GM21423 (cell line): ENCODE measurements around the gene RNF121.
A peak's percentile ranks its signal among the peaks of the same experiment; 100 is the strongest.
"Not testable (repeated sequence)": the region's sequence is repeated elsewhere in the genome, so short reads cannot be mapped to it uniquely, and the experiment has no call there.

Experiments used
- ATAC-seq: cut with Tn5 transposase; IDR thresholded peaks from one replicate; pipeline ENCODE4 v1.9.1; 2021; ENCODE audit warnings: mild to moderate bottlenecking, moderate library complexity; ENCODE audit not compliant: unreplicated experiment

RNF121 gene

GRCh38 chr11:71928737-71929443 lies at the start of gene RNF121:
TSS of gene RNF121 (plus strand) at chr11:71929046. CDS start at chr11:71929062, 16 bp downstream.
- peak; percentile 87 for ATAC-seq

- ATAC-seq, result not testable (repeated sequence)
These were observed 43.0 kb upstream of the RNF121 start for GRCh38 chr11:71885806-71886205.

- ATAC-seq, result not testable (repeated sequence)
These were observed 40.4 kb upstream of the RNF121 start for GRCh38 chr11:71888335-71889010.

- ATAC-seq, result not testable (repeated sequence)
These were observed 39.5 kb upstream of the RNF121 start for GRCh38 chr11:71889181-71889872.

GRCh38 chr11:71895961-71896360 lies 32.9 kb upstream of the RNF121 start:
- no peak for ATAC-seq

- ATAC-seq, result not testable (repeated sequence)
These were observed 27.7 kb upstream of the RNF121 start for GRCh38 chr11:71901137-71901536.

- no peak for ATAC-seq
These were observed 20.6 kb upstream of the RNF121 start for GRCh38 chr11:71908218-71908617.

- ATAC-seq, result not testable (repeated sequence)
These were observed 18.1 kb upstream of the RNF121 start for GRCh38 chr11:71910775-71911174.

- ATAC-seq, result not testable (repeated sequence)
These were observed 17.4 kb upstream of the RNF121 start for GRCh38 chr11:71911321-71911985.

- not testable (repeated sequence) for ATAC-seq
These were observed 16.9 kb upstream of the RNF121 start for GRCh38 chr11:71911986-71912340.

- ATAC-seq, result no peak
These were observed 14.9 kb upstream of the RNF121 start for GRCh38 chr11:71913756-71914526.

- no peak for ATAC-seq
These were observed 14.1 kb upstream of the RNF121 start for GRCh38 chr11:71914617-71915189.

- no peak for ATAC-seq
These were observed 11.2 kb upstream of the RNF121 start for GRCh38 chr11:71917646-71918140.

GRCh38 chr11:71927820-71928736 lies 768 bp upstream of the RNF121 start, which contains the start of gene XNDC1N:
TSS of gene XNDC1N (minus strand) at chr11:71928594. CDS start at chr11:71923353, 5,241 bp downstream.
- ATAC-seq, result peak; percentile 59

GRCh38 chr11:71929491-71929890 lies 645 bp downstream of the RNF121 start:
- no peak for ATAC-seq

- ATAC-seq, result no peak
These were observed 1.9 kb downstream of the RNF121 start for GRCh38 chr11:71930556-71931244.

- no peak for ATAC-seq
These were observed 2.4 kb downstream of the RNF121 start for GRCh38 chr11:71931245-71931602.
